ENCODE measurements around the gene ZNF142. TPM values are rescaled to one million over a fixed set of nuclear protein-coding genes. Genes with fewer than 3 reads are reported as not detected.

Gene ZNF142
- total and polyA plus RNA-seq, 9 of the 15 experiments (the other 6 are each of a cell fraction or from before 2014, with no cell fraction given), result 0.50 to 26.1 (median 4.5) TPM

DNA sequence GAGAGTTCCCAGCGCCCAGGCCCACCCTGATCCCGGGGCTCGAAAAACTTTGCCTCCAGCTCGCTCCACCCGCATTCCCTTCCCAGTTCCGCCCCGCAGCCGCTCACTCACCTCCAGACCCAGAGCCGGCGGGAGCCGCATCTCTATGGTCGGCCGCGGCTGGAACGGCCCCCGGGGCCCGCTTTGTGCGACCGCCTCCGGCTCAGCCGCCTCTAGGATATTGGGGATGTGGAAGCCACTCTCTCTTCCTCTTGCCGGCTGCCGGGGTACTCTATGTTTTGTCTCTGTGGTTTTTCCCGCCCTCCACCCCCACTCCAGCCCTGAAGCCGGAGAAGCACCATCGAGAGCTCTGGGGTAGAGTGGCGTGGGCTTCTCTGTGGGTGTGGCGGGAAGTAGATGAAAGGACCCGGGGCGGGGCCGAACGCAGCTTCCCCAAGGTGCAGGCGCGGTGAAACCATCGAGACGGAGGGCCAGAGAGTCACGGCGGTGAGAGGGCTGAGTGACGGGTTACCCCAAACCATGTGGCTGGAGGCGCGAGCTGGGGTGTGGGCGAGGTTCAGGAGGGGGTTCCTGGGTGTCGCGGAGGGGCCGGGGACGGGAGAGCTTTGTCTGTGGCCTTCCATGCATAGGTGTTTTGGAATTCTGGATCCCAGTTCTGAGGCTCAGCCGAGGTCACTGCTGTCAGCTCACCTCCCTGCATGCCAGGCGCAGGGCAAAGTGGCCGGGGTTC, at the start of gene ZNF142, which contains the start of gene BCS1L (continued):
- TF ChIP-seq, protein P1, sequence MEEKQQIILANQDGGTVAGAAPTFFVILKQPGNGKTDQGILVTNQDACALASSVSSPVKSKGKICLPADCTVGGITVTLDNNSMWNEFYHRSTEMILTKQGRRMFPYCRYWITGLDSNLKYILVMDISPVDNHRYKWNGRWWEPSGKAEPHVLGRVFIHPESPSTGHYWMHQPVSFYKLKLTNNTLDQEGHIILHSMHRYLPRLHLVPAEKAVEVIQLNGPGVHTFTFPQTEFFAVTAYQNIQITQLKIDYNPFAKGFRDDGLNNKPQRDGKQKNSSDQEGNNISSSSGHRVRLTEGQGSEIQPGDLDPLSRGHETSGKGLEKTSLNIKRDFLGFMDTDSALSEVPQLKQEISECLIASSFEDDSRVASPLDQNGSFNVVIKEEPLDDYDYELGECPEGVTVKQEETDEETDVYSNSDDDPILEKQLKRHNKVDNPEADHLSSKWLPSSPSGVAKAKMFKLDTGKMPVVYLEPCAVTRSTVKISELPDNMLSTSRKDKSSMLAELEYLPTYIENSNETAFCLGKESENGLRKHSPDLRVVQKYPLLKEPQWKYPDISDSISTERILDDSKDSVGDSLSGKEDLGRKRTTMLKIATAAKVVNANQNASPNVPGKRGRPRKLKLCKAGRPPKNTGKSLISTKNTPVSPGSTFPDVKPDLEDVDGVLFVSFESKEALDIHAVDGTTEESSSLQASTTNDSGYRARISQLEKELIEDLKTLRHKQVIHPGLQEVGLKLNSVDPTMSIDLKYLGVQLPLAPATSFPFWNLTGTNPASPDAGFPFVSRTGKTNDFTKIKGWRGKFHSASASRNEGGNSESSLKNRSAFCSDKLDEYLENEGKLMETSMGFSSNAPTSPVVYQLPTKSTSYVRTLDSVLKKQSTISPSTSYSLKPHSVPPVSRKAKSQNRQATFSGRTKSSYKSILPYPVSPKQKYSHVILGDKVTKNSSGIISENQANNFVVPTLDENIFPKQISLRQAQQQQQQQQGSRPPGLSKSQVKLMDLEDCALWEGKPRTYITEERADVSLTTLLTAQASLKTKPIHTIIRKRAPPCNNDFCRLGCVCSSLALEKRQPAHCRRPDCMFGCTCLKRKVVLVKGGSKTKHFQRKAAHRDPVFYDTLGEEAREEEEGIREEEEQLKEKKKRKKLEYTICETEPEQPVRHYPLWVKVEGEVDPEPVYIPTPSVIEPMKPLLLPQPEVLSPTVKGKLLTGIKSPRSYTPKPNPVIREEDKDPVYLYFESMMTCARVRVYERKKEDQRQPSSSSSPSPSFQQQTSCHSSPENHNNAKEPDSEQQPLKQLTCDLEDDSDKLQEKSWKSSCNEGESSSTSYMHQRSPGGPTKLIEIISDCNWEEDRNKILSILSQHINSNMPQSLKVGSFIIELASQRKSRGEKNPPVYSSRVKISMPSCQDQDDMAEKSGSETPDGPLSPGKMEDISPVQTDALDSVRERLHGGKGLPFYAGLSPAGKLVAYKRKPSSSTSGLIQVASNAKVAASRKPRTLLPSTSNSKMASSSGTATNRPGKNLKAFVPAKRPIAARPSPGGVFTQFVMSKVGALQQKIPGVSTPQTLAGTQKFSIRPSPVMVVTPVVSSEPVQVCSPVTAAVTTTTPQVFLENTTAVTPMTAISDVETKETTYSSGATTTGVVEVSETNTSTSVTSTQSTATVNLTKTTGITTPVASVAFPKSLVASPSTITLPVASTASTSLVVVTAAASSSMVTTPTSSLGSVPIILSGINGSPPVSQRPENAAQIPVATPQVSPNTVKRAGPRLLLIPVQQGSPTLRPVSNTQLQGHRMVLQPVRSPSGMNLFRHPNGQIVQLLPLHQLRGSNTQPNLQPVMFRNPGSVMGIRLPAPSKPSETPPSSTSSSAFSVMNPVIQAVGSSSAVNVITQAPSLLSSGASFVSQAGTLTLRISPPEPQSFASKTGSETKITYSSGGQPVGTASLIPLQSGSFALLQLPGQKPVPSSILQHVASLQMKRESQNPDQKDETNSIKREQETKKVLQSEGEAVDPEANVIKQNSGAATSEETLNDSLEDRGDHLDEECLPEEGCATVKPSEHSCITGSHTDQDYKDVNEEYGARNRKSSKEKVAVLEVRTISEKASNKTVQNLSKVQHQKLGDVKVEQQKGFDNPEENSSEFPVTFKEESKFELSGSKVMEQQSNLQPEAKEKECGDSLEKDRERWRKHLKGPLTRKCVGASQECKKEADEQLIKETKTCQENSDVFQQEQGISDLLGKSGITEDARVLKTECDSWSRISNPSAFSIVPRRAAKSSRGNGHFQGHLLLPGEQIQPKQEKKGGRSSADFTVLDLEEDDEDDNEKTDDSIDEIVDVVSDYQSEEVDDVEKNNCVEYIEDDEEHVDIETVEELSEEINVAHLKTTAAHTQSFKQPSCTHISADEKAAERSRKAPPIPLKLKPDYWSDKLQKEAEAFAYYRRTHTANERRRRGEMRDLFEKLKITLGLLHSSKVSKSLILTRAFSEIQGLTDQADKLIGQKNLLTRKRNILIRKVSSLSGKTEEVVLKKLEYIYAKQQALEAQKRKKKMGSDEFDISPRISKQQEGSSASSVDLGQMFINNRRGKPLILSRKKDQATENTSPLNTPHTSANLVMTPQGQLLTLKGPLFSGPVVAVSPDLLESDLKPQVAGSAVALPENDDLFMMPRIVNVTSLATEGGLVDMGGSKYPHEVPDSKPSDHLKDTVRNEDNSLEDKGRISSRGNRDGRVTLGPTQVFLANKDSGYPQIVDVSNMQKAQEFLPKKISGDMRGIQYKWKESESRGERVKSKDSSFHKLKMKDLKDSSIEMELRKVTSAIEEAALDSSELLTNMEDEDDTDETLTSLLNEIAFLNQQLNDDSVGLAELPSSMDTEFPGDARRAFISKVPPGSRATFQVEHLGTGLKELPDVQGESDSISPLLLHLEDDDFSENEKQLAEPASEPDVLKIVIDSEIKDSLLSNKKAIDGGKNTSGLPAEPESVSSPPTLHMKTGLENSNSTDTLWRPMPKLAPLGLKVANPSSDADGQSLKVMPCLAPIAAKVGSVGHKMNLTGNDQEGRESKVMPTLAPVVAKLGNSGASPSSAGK (IDR thresholded peaks at IDR 0.05), result peak; percentile 19; the same call in 1 of the 2 replicates
- TF ChIP-seq TCF7 (IDR thresholded peaks at IDR 0.05; ENCODE audit: borderline replicate concordance) (peak; percentile 86), SRSF1 (IDR thresholded peaks at IDR 0.05; ENCODE audit: low read depth, low read length) (no peak), U2AF1 (optimal IDR thresholded peaks at IDR 0.05; ENCODE audit: low read depth, low read length) (no peak), ARHGAP35 (IDR thresholded peaks at IDR 0.05; ENCODE audit: partially characterized antibody) (no peak), ZNF174 (CRISPR knock-in tag; IDR thresholded peaks at IDR 0.05) (no peak), PML (IDR thresholded peaks at IDR 0.05; ENCODE audit: low read length) (peak; percentile 29; the same call in 1 of the 2 replicates), ZNF766 (CRISPR knock-in tag; conservative IDR thresholded peaks at IDR 0.05) (no peak), ZFP36 (IDR thresholded peaks at IDR 0.05; ENCODE audit: low read depth, low read length, partially characterized antibody) (no peak)
- TF ChIP-seq, protein P2, sequence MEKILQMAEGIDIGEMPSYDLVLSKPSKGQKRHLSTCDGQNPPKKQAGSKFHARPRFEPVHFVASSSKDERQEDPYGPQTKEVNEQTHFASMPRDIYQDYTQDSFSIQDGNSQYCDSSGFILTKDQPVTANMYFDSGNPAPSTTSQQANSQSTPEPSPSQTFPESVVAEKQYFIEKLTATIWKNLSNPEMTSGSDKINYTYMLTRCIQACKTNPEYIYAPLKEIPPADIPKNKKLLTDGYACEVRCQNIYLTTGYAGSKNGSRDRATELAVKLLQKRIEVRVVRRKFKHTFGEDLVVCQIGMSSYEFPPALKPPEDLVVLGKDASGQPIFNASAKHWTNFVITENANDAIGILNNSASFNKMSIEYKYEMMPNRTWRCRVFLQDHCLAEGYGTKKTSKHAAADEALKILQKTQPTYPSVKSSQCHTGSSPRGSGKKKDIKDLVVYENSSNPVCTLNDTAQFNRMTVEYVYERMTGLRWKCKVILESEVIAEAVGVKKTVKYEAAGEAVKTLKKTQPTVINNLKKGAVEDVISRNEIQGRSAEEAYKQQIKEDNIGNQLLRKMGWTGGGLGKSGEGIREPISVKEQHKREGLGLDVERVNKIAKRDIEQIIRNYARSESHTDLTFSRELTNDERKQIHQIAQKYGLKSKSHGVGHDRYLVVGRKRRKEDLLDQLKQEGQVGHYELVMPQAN (IDR thresholded peaks at IDR 0.05; ENCODE audit: borderline replicate concordance), result peak; percentile 79; the same call in 1 of the 2 replicates
- TF ChIP-seq, protein P3, sequence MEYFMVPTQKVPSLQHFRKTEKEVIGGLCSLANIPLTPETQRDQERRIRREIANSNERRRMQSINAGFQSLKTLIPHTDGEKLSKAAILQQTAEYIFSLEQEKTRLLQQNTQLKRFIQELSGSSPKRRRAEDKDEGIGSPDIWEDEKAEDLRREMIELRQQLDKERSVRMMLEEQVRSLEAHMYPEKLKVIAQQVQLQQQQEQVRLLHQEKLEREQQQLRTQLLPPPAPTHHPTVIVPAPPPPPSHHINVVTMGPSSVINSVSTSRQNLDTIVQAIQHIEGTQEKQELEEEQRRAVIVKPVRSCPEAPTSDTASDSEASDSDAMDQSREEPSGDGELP (CRISPR knock-in tag; IDR thresholded peaks at IDR 0.05; ENCODE audit: borderline replicate concordance), result peak; percentile 78; the same call in 1 of the 2 replicates

Data from K562 (cell line).